GM21717 (cell line): ENCODE measurements around the gene CLCNKB.

Experiments
- ATAC-seq: cut with Tn5 transposase; IDR thresholded peaks from one replicate; pipeline ENCODE4 v1.9.1; 2021; ENCODE audit warnings: mild to moderate bottlenecking, moderate library complexity; ENCODE audit not compliant: unreplicated experiment

The CLCNKB gene

GRCh38 chr1:16091296-16091695, 47.7 kb downstream of the CLCNKB start:
- no peak for ATAC-seq

- ATAC-seq, result no peak
These were observed 48.7 kb downstream of the CLCNKB start for GRCh38 chr1:16092097-16092922.

- no peak for ATAC-seq
These were observed 49.4 kb downstream of the CLCNKB start for GRCh38 chr1:16092923-16093511.

- no peak for ATAC-seq
These were observed 50.0 kb downstream of the CLCNKB start for GRCh38 chr1:16093611-16094010.

- ATAC-seq, result no peak
These were observed 51.0 kb downstream of the CLCNKB start for GRCh38 chr1:16094453-16095158.

- ATAC-seq, result no peak
These were observed 51.9 kb downstream of the CLCNKB start for GRCh38 chr1:16095447-16095846.

- no peak for ATAC-seq
These were observed 55.8 kb downstream of the CLCNKB start for GRCh38 chr1:16099412-16099811.

- no peak for ATAC-seq
These were observed 58.0 kb downstream of the CLCNKB start for GRCh38 chr1:16101623-16102022.
